Activated naive CD4-positive, alpha-beta T cell treated with anti-CD3 and anti-CD28 coated beads, Interleukin-2, amount 10 ng/mL, durations not matched to agents 7 days and 5 days (primary cell): ENCODE results near the gene FBXO11.

Experiments used
- CTCF ChIA-PET: fragments of 350-600 bp; sonication (Branson Sonifier 250); formaldehyde crosslinking; loops from one replicate; lab custom pipeline; 2021; ENCODE audit warnings: antibody characterized with exemption; lab: Charles Lee
- DNase-seq: peaks from one replicate; pipeline ENCODE4 v3.0.0-alpha.2; 2020
- H3K27ac Mint-ChIP-seq: one replicate; pipeline ENCODE4 v1.8.0; 2021; ENCODE audit warnings: mild to moderate bottlenecking, moderate library complexity, mixed read lengths
- H3K27me3 Mint-ChIP-seq: one replicate; pipeline ENCODE4 v1.8.0; 2021; ENCODE audit warnings: mild to moderate bottlenecking, mixed read lengths
- H3K36me3 Mint-ChIP-seq: one replicate; pipeline ENCODE4 v1.8.0; 2021; ENCODE audit warnings: mixed read lengths
- H3K4me1 Mint-ChIP-seq: one replicate; pipeline ENCODE4 v1.8.0; 2021; ENCODE audit warnings: mixed read lengths
- H3K4me3 Mint-ChIP-seq: one replicate; pipeline ENCODE4 v1.8.0; 2021; ENCODE audit warnings: mild to moderate bottlenecking, moderate library complexity, mixed read lengths
- H3K9me3 Mint-ChIP-seq: one replicate; pipeline ENCODE4 v1.8.0; 2021; ENCODE audit warnings: mixed read lengths

Gene FBXO11

DNA sequence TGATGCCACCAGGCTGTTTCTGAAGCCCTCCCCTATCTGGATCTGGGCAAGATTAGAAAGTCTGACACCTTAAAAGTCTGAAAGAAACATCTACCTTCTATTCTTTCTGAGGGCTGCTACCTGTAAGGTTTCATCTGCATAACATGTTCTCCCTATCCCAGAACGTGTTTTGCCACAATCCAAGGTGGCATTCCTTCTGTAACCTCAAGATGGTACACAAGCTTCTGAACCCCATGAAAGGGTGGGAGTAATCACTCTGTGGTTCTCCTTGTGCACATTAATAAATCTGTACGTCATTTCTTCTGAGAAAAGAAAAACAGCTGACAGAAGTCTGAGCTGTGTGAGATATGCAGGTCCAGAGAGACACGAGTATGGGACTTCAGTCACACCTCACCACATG is 165.2 kb downstream of the FBXO11 start:
- CTCF ChIA-PET = no interaction called here
- H3K36me3 Mint-ChIP-seq = no peaks in the 10 kb centered on the region
- H3K4me3 Mint-ChIP-seq = no peak overlapping the region
- H3K9me3 Mint-ChIP-seq = no peaks in the 10 kb centered on the region
- no peak overlapping the region for H3K27ac Mint-ChIP-seq
- no peak for DNase-seq
- peaks cover 11% of the 10 kb centered on the region for H3K27me3 Mint-ChIP-seq
- no peaks in the 10 kb centered on the region for H3K4me1 Mint-ChIP-seq
